CD4-positive, alpha-beta T cell treated with Interleukin-4 for 1 hour (primary cell): ENCODE measurements around the gene LRMDA.

Source experiments
- DNase-seq, 2 donors: peaks; one replicate each; pipeline ENCODE4 v3.0.0-alpha.2; 2020 to 2022

The LRMDA gene

DNA sequence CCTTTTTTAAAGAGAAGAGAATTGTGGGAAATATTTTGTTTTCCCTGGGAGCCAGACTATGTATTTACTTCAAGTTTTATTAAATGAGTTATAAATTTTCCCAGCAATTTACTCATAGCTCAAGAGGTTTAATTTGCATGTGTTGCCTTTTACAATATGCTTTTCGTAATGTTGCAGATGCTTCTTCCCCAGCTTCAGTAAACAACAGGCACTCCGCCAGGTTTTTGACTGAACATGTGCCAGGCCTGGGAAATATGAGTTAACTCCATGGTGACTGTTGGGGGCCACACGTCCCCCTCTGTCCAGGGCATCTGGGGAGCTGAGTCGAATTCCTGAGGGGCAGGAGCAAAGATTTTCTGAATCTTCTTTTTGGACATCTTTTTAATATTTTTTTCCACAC, 545.7 kb downstream of the LRMDA start:
- DNase-seq = no peak

GRCh38 chr10:75978213-75978612, 546.8 kb downstream of the LRMDA start:
- no peak for DNase-seq

DNA sequence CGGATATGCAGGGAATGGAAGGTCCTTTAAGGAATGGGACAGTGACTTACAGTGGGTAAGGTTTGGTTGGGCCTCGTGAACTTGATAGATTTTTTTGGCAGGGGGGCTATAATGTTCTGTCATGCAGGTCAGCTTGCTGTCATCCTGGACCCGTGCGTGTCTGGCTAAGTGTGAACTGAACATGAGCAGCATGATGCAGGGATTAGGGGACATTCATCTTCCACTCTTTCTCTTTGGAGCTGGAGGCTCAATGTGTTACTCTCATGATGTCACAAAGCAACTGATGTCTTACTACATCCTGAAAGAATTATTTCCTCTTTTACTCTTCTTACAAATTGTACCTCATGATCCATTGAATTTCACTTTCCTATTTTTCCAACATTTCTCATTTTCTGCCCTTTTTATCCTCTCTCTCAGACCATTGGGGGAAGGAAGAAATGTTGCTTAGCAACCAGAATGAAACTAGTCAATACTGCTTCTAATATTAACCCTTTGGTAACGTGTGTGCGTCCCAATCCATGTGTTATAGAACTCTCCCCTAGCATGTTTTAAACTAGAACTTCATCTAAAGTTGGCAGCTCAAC, 549.1 kb downstream of the LRMDA start:
- no peak for DNase-seq

- no peak for DNase-seq
Measured at GRCh38 chr10:75982611-75983369, 551.4 kb downstream of the LRMDA start.

- no peak for DNase-seq
Measured at GRCh38 chr10:75984067-75984466, 552.6 kb downstream of the LRMDA start.

DNA sequence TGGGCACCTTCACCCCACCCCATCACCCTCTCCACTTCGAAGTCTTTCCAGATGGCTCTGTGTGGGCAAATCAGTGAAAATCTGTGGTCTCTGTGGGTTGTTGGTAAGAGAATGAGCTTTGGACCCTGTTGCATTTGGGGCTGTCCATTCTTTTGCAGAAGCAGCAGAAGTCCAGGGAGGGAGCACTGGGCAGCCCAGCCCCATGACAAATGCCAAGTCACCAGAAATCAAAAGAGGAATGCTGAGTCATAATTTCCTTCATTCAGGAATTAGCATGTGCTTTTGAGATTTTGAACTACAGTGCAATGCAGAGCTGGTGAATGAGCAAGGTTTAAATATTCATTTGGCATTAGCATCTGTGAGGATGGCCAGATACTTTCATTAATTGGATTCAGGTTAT, 556.2 kb downstream of the LRMDA start:
- DNase-seq = no peak

GRCh38 chr10:75994357-75995040, 563.1 kb downstream of the LRMDA start:
- no peak for DNase-seq

DNA sequence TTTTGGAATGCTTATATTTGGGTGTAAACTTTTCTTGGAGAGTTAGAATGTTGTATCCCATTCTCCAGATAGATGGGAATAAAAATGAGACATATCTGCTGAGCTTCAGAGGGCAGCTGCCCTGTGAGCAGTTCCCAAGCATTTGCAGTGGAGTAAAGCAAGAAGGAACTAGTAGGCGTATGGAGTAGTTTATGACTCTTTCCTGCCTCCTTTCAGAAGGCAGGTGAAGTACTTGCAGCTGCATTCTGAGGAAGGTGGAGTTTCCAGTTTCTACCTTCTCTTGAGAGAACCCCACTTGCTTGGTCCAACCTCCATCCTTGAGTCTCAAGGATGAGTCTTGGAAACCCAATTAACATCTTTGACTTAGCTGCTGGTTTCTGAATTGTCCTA, 563.6 kb downstream of the LRMDA start:
- DNase-seq = no peak

DNA sequence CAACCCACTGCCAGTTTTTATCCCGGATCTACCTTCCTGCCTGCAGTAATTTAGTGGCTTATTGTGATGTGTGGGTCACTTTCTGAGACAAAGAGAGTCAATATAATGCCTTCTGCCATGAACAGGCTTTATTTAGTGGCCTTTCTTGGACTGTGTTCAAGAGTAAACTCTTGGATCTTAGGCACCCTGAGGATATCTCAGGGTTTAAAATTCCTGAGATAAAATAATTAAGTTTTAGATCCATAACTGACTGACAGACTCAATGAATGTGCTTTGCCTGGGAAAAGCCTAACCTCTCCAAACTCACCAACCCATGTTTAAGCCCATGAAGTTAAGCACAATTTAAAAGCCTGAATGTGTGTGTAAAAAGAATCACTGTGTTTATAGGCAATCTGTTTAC, 564.3 kb downstream of the LRMDA start:
- no peak for DNase-seq

- no peak for DNase-seq
Measured at GRCh38 chr10:75999001-75999400, 567.6 kb downstream of the LRMDA start.

DNA sequence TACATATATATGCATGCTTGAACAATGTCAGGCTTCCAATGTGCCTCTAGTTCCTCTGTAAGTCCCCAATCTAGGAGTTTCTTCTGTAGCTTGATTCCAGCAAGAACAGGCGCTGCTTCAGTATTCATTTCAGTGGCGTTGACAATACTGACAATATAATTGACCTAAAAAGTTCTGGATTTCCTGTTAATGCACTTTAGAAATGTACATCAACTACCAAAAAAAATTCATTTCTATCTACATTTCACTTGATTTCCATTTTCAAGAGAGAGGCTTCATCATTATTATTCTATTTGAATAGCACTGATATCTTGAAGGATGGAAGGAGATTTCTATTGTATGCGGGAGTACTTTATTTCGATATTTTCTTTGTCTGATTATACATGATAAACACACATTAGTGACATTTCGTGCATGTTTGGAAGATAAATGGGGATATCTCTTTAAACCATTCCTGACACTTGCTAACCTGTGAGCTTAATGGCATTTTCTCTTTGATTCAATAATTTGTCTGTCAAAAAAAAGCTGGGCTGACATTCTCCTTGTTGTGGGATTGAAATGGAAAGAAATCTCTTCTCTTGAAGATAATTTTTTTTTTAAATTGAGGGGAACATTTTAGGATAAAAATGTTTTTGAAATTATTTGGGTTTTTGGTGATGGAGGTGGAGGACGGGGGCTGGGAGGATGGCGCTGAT, 568.2 kb downstream of the LRMDA start:
- no peak for DNase-seq

DNA sequence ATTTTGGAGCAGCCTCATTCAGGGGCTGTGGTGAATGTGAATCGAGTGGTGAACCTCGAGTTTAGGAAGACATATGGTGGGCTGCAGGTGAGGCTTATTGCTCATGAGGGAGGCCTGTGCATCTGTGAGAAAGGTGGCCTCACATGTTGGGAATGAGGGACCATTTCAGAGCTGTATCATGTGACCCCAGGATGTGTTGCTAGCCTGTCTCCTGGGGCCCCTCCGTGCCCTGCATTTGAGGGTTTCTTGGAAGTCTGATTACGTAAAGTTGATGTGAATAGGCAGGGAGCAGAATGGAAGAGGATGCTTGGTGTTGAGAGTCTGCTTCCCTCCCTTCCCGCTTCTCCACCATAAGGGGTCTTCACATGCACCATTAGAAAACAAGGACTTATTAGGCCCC, 569.1 kb downstream of the LRMDA start:
- DNase-seq = no peak

DNA sequence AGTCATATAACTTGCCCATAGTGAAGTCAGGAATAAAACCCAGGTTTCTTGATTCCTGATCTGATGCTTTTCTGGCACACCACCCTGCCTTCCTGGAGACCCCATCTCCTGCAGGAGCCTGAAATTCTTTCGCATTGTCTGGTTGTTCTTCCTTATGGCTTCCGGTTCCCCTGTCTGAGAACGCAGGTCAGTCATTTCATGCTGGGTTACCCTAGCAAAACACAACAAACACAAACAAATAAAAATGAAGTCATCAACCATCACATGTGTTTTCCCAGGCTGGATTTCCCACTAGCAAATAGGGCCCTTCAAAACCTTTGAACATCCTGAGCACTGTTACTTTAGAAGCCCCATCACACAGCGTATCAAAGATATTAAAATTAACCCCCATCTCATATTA, 569.6 kb downstream of the LRMDA start:
- DNase-seq = no peak

DNA sequence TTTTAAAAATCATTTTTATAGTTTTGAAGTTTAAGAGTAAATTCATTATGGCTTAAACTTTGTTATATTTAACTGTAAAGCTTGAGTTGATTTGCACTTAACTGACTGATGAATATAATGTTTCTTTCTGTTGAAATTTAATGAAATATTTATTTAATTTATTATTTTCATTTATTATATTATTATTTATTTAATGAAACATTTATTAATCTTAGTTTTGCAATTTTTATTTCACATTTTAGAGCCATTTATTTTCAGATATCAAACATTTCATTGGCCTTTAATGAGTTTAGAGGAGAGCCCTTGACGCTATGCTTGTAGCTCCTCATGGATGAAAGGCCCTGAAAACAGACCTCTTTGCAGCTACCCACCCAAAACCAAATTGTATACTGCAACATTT, 570.0 kb downstream of the LRMDA start:
- no peak for DNase-seq

DNA sequence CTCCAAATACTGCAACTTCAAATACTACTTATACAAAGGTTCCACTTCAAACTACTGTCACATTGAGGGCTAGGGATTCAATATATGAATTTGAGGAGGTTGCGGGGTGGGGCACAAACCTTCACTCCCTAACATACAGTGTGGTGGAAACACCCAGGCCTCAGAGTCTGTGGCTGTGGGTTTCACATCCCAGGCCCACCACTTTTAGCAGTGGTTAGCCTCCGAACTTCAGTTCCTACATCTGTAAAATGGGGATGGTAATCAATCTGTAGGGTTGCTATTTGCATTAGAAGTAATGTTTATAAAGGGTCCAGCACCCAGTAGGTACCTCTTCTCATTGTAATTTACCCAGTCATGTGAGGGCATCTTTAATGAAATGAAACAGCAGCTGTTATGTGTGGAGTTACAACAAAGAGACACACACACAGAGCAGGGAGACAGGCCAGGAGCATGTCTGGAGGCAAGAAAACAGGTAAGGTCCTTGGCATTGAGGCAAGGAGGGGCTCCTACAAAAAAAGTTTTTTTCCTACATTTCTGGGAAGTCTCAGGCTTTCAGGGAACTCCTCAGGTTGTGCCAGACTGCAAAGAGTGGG, 570.9 kb downstream of the LRMDA start:
- DNase-seq = no peak

DNA sequence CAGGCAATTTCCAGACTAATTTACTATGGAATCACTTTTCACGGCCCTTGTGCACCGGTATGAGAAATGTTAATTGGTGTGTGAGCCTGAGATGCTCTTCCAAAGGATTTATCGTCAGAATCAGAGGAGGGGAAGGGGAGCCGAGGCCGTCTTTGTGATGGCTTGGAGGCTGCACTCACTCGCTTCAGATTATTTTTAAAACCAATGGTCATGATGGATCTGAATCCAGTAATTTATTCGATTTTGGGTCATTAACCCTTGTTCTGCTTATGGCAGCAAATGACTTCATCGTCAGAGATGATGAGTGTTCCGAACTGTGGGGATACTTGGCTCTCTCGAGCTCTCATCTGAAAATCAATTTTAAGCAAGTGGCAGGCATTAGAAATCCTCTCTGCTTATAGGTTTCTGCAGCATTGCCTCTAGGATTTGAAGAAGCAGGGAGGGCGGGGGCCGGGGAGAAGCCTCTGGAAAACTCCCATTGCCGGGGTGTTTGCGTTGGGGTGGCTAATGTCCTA, 576.3 kb downstream of the LRMDA start:
- DNase-seq = no peak

GRCh38 chr10:76009531-76009930, 578.1 kb downstream of the LRMDA start:
- DNase-seq = no peak

DNA sequence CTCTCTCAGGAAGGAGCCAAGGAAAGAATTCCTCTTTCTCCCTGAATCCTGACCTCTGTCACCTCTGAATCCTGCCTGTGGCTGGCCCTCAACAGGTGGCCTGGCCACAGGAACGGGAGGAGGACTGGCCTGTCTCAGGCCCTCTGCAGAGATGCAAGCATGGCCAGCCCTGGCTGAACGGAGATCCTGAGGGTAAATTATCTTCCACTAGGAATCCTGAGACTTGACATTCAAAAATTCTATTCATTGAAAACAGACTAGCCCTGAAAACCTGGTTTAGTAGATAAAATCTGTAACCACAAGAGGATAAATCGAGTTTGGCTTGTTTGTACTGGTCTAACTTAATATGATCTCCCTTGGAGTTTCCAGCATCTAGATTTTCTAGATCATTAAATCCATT, 579.3 kb downstream of the LRMDA start:
- DNase-seq = no peak

GRCh38 chr10:76012716-76013327, 581.4 kb downstream of the LRMDA start:
- no peak for DNase-seq

DNA sequence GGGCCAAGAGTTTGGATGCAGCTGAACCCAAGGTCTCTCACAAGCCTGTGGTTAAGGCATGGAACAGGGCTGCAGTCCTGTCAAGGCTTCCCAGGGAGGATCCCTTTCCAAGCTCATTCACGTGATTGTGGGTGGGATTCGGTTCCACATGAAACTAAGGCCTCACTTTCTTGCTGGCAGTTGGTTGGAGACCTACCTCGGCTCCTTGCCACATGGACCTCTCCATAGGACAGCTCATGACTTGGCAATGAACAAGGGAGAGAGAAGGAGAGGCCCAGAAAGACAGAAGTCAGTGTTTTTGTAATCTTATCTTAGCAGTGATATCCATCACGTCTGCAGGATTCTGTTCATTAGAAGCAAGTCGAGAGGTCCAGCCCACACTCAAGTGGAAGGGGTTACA, 583.8 kb downstream of the LRMDA start:
- no peak for DNase-seq

DNA sequence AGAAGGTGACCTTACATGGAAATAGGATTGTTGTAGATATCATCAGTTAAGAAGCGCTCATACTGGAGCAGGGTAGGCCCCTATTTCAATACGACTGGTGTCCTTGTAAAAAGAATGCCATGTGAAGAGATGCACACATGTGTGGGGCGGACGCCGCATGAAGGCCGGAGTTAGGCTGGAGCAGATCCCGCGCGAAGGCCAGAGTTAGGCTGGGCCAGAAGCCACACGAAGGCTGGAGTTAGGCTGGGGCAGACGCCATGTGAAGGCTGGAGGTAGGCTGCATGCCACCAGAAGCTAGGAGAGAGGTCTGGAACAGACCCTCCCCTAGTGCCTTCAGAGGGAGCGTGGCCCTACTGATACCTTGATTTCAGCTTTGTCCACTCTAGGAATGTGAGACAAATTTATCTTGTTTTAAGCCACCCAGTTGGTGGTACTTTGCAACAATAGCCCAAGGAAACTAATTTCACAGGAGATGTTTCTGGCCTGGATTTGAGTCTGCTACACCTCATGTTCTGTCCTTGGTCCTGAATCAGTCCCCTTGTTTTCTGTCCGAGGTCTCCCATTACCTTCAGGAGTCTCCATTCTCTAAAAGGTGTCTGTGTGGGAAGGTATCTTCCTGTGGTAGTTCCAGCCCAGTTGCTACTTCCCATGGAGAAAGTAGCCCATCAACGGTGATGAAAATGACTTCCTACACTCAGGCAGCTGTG, 585.8 kb downstream of the LRMDA start:
- no peak for DNase-seq
